H9 (cell line): Measurements from ENCODE around the gene EXOC2. TPM values are rescaled to one million over a fixed set of nuclear protein-coding genes. Genes with fewer than 3 reads are reported as not detected.

Experiments used
- DNase-seq: peaks from one replicate; pipeline ENCODE4 v3.0.0-alpha.2; 2017
- H2AFZ ChIP-seq: one replicate; pipeline ENCODE4 v1.6.1; 2013; ENCODE audit warnings: mild to moderate bottlenecking, low read length, control low read depth, moderate library complexity
- H2AK5ac ChIP-seq: 2 replicates; pipeline ENCODE4 v1.6.1; 2013; ENCODE audit warnings: low read length, control low read depth, mixed read lengths; ENCODE audit not compliant: insufficient read length
- H2BK120ac ChIP-seq: one replicate; pipeline ENCODE4 v1.6.1; 2013; ENCODE audit warnings: low read depth, mild to moderate bottlenecking, low read length, control low read depth, inconsistent platforms; ENCODE audit not compliant: poor library complexity, severe bottlenecking
- H2BK12ac ChIP-seq: 2 replicates; pipeline ENCODE4 v1.6.1; 2013; ENCODE audit warnings: low read length, control low read depth, mixed read lengths, low read depth; ENCODE audit not compliant: insufficient read length
- H2BK15ac ChIP-seq: 2 replicates; pipeline ENCODE4 v1.6.1; 2013; ENCODE audit warnings: low read depth, low read length, control low read depth
- H2BK20ac ChIP-seq: one replicate; pipeline ENCODE4 v1.6.1; 2013; ENCODE audit warnings: low read depth, mild to moderate bottlenecking, low read length, control low read depth, inconsistent platforms; ENCODE audit not compliant: poor library complexity, severe bottlenecking
- H2BK5ac ChIP-seq: 2 replicates; pipeline ENCODE4 v1.6.1; 2013; ENCODE audit warnings: low read length, control low read depth, mixed read lengths; ENCODE audit not compliant: insufficient read length
- H3K14ac ChIP-seq: 2 replicates; pipeline ENCODE4 v1.6.1; 2013; ENCODE audit warnings: low read length, control low read depth; ENCODE audit not compliant: insufficient read depth
- H3K18ac ChIP-seq: 2 replicates; pipeline ENCODE4 v1.6.1; 2013; ENCODE audit warnings: low read depth, mild to moderate bottlenecking, mixed read lengths, low read length, control low read depth; ENCODE audit not compliant: insufficient read length
- H3K23ac ChIP-seq: 2 replicates; pipeline ENCODE4 v1.6.1; 2013; ENCODE audit warnings: low read length, control low read depth, mixed read lengths, low read depth; ENCODE audit not compliant: insufficient read length
- H3K23me2 ChIP-seq: 2 replicates; pipeline ENCODE4 v1.6.1; 2013; ENCODE audit warnings: low read depth, mild to moderate bottlenecking, mixed read lengths, low read length, control low read depth; ENCODE audit not compliant: insufficient read length, poor library complexity, severe bottlenecking
- H3K27ac ChIP-seq: 2 replicates; pipeline ENCODE4 v1.5.1; 2013; ENCODE audit warnings: low read length, control low read depth, mixed read lengths, low read depth; ENCODE audit not compliant: insufficient read length
- H3K27me3 ChIP-seq: 2 replicates; pipeline ENCODE4 v1.6.1; 2013; ENCODE audit warnings: low read length, control low read depth, inconsistent platforms; ENCODE audit not compliant: insufficient read depth
- H3K4ac ChIP-seq: 2 replicates; pipeline ENCODE4 v1.6.1; 2013; ENCODE audit warnings: low read depth, mild to moderate bottlenecking, control low read depth, inconsistent platforms, low read length, moderate library complexity
- H3K4me1 ChIP-seq: 2 replicates; pipeline ENCODE4 v1.6.1; 2013; ENCODE audit warnings: low read length, control low read depth, inconsistent platforms; ENCODE audit not compliant: insufficient read depth
- H3K4me2 ChIP-seq: 2 replicates; pipeline ENCODE4 v1.6.1; 2013; ENCODE audit warnings: low read length, control low read depth, mixed read lengths; ENCODE audit not compliant: insufficient read length, insufficient read depth
- H3K56ac ChIP-seq: 2 replicates; pipeline ENCODE4 v1.6.1; 2013; ENCODE audit warnings: low read depth, mild to moderate bottlenecking, mixed read lengths, low read length, control low read depth; ENCODE audit not compliant: insufficient read length
- H3K79me1 ChIP-seq: 2 replicates; pipeline ENCODE4 v1.6.1; 2013; ENCODE audit warnings: low read depth, mild to moderate bottlenecking, moderate library complexity, low read length, control low read depth, inconsistent platforms; ENCODE audit not compliant: insufficient read depth, poor library complexity, severe bottlenecking
- H3K79me2 ChIP-seq: 2 replicates; pipeline ENCODE4 v1.6.1; 2013; ENCODE audit warnings: low read length, control low read depth, inconsistent platforms; ENCODE audit not compliant: insufficient read depth
- H3K9ac ChIP-seq: 2 replicates; pipeline ENCODE4 v1.6.1; 2013; ENCODE audit warnings: low read length, control low read depth, mixed read lengths; ENCODE audit not compliant: insufficient read length; ENCODE audit errors: extremely low read depth
- H3K9me3 ChIP-seq: one replicate; pipeline ENCODE4 v1.6.1; 2013; ENCODE audit warnings: low read depth, low read length, inconsistent platforms; ENCODE audit not compliant: control insufficient read depth
- H3T11ph ChIP-seq: one replicate; pipeline ENCODE4 v1.6.1; 2013; ENCODE audit warnings: mild to moderate bottlenecking, low read length, control low read depth, inconsistent platforms
- H4K20me1 ChIP-seq: one replicate; pipeline ENCODE4 v1.6.1; 2013; ENCODE audit not compliant: control insufficient read depth, insufficient read length, insufficient read depth
- H4K5ac ChIP-seq: 2 replicates; pipeline ENCODE4 v1.6.1; 2013; ENCODE audit warnings: low read depth, mild to moderate bottlenecking, mixed read lengths, low read length, control low read depth; ENCODE audit not compliant: insufficient read length
- H4K8ac ChIP-seq: replicated peaks from 2 replicates; pipeline ENCODE4 v1.6.1; 2013; ENCODE audit warnings: low read length, control low read depth, mixed read lengths, low read depth; ENCODE audit not compliant: insufficient read length
- H4K91ac ChIP-seq: 2 replicates; pipeline ENCODE4 v1.6.1; 2013; ENCODE audit warnings: low read depth, mild to moderate bottlenecking, moderate library complexity, mixed read lengths, low read length, control low read depth; ENCODE audit not compliant: insufficient read length
- H3K27ac Mint-ChIP-seq, 3 experiments: 2 replicates in 2 of 3; 3 replicates in 1 of 3; pipeline ENCODE4 v1.8.0; 2020 to 2021; ENCODE audit warnings: mixed read lengths in 3 of 3, mild to moderate bottlenecking in 1 of 3, moderate library complexity in 1 of 3
- H3K27me3 Mint-ChIP-seq: 2 replicates; pipeline ENCODE4 v1.8.0; 2021; ENCODE audit warnings: low read depth, mild to moderate bottlenecking, moderate library complexity, mixed read lengths
- H3K36me3 Mint-ChIP-seq, 3 experiments: 2 replicates in 2 of 3; 3 replicates in 1 of 3; pipeline ENCODE4 v1.8.0; 2020 to 2021; ENCODE audit warnings: low read depth in 3 of 3, mixed read lengths in 3 of 3; ENCODE audit not compliant: insufficient read depth in 1 of 3
- H3K4me1 Mint-ChIP-seq, 2 experiments: 2 replicates each; pipeline ENCODE4 v1.8.0; 2020; ENCODE audit warnings: mixed read lengths in 2 of 2
- H3K4me3 Mint-ChIP-seq, 2 experiments: 2 replicates in 1 of 2; 3 replicates in 1 of 2; pipeline ENCODE4 v1.8.0; 2020 to 2021; ENCODE audit warnings: mild to moderate bottlenecking in 2 of 2, mixed read lengths in 2 of 2, moderate library complexity in 1 of 2
- H3K9me3 Mint-ChIP-seq, 2 experiments: 2 replicates in 1 of 2; 3 replicates in 1 of 2; pipeline ENCODE4 v1.8.0; 2020; ENCODE audit warnings: mild to moderate bottlenecking in 2 of 2, mixed read lengths in 2 of 2, moderate library complexity in 1 of 2
- total RNA-seq: library from RNA; stranded (reverse); gene quantifications from 2 replicates; pipeline ENCODE4 v1.2.1, GENCODE V29; 2021
- TF ChIP-seq, protein P1 (sequence below): fragments of 200-600 bp; sonication (generic); conservative IDR thresholded peaks from 3 replicates; pipeline ENCODE4 v1.8.0; 2021; ENCODE audit warnings: antibody characterized with exemption, mild to moderate bottlenecking

The EXOC2 gene
- total RNA-seq, 1 experiment from 2014 or later, result 29.9 TPM

GRCh38 chr6:711925-712324 is 19.0 kb upstream of the EXOC2 start:
- peaks cover 0 to 3% (median 0%) of the 10 kb centered on the region in 3 experiments; a peak in 1 of 7 replicates for H3K36me3 Mint-ChIP-seq
- H2BK20ac ChIP-seq, result no peak overlapping the region
- H3K4me3 Mint-ChIP-seq, result no peak overlapping the region
- H3K27me3 Mint-ChIP-seq, result peaks cover 21% of the 10 kb centered on the region
- H3K4me2 ChIP-seq, result no peak overlapping the region
- TF ChIP-seq, protein P1, sequence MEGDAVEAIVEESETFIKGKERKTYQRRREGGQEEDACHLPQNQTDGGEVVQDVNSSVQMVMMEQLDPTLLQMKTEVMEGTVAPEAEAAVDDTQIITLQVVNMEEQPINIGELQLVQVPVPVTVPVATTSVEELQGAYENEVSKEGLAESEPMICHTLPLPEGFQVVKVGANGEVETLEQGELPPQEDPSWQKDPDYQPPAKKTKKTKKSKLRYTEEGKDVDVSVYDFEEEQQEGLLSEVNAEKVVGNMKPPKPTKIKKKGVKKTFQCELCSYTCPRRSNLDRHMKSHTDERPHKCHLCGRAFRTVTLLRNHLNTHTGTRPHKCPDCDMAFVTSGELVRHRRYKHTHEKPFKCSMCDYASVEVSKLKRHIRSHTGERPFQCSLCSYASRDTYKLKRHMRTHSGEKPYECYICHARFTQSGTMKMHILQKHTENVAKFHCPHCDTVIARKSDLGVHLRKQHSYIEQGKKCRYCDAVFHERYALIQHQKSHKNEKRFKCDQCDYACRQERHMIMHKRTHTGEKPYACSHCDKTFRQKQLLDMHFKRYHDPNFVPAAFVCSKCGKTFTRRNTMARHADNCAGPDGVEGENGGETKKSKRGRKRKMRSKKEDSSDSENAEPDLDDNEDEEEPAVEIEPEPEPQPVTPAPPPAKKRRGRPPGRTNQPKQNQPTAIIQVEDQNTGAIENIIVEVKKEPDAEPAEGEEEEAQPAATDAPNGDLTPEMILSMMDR, result no peak
- no peak overlapping the region for H4K8ac ChIP-seq
- no peak overlapping the region for H2BK15ac ChIP-seq
- H3K4me1 ChIP-seq, result peaks cover 7% of the 10 kb centered on the region
- H3K4ac ChIP-seq, result no peak overlapping the region
- no peak overlapping the region for H3K9ac ChIP-seq
- DNase-seq, result no peak
- H3K9me3 Mint-ChIP-seq, result no peaks in the 10 kb centered on the region
- H3K79me1 ChIP-seq, result no peaks in the 10 kb centered on the region
- H3K56ac ChIP-seq, result no peak overlapping the region
- peaks cover 27 to 33% of the 10 kb centered on the region in 2 experiments for H3K4me1 Mint-ChIP-seq
- no peak overlapping the region for H2AFZ ChIP-seq
- no peak overlapping the region for H3K23ac ChIP-seq
- H3K9me3 ChIP-seq, result no peaks in the 10 kb centered on the region
- no peaks in the 10 kb centered on the region for H4K20me1 ChIP-seq
- no peak overlapping the region for H4K91ac ChIP-seq
- H3T11ph ChIP-seq, result no peak overlapping the region
- H3K14ac ChIP-seq, result no peak overlapping the region
- H4K5ac ChIP-seq, result no peak overlapping the region
- H2BK120ac ChIP-seq, result no peak overlapping the region
- H3K27ac Mint-ChIP-seq, result no peak overlapping the region
- H2AK5ac ChIP-seq, result no peak overlapping the region
- no peak overlapping the region for H3K27ac ChIP-seq
- no peak overlapping the region for H3K18ac ChIP-seq
- no peaks in the 10 kb centered on the region for H3K79me2 ChIP-seq
- H2BK12ac ChIP-seq, result no peak overlapping the region
- no peaks in the 10 kb centered on the region for H3K27me3 ChIP-seq
- H2BK5ac ChIP-seq, result no peak overlapping the region
- peaks cover 11% of the 10 kb centered on the region for H3K23me2 ChIP-seq
